ENCODE results near the gene APOBEC3A. TPM values are rescaled to one million over a fixed set of nuclear protein-coding genes. Genes with fewer than 3 reads are reported as not detected.
A peak's percentile ranks its signal among the peaks of the same experiment; 100 is the strongest.

APOBEC3A gene
- total RNA-seq, result not detected in 2 replicates

- Mint-ChIP-seq H3K9me3 (no peaks in the 10 kb centered on the region), H3K4me3 (ENCODE audit: low read depth) (no peak within 1 kb of the TSS), H3K27ac (no peak within 1 kb of the TSS), H3K27me3 (ENCODE audit: low read depth) (peaks cover 6% of the 10 kb centered on the region), H3K36me3 (ENCODE audit: low read depth) (no peaks in the 10 kb centered on the region), H3K4me1 (ENCODE audit: low read depth) (peaks cover 35% of the 10 kb centered on the region)
- DNase-seq (ENCODE audit: low spot score), result no peak
- intact Hi-C loops (cut with micrococcal nuclease), result no loop called here
These were observed at the start of gene APOBEC3A for GRCh38 chr22:38957046-38957770. APOBEC3A (plus strand) TSS chr22:38957609; CDS start chr22:38957692, 83 bp downstream.

DNA sequence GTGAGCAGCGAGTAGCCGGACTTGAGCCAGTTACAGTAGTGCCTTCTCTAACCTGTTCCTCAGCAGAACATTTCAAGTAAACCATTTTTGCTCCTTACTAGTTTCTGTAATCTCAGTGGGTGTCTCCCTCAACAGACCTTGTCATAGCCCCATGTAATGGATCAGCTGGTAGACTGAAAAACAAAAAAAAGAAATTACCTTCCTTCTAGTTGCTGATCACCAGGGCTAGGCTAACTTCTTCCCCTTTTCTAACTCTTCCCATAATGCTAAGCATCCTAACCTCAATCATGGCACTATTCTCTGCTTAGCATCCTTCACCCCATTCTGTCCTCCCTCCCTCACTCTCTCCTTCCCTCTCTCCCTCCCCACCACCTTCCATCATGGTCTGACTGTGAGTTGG lies 49.6 kb upstream of the APOBEC3A start:
- DNase-seq (ENCODE audit: low spot score), result no peak
- Mint-ChIP-seq H3K4me1 (ENCODE audit: low read depth) (no peaks in the 10 kb centered on the region), H3K9me3 (peaks cover 10% of the 10 kb centered on the region), H3K36me3 (ENCODE audit: low read depth) (no peaks in the 10 kb centered on the region), H3K27me3 (ENCODE audit: low read depth) (peaks cover 29% of the 10 kb centered on the region), H3K4me3 (ENCODE audit: low read depth) (no peak overlapping the region), H3K27ac (no peak overlapping the region)
- intact Hi-C loops (cut with micrococcal nuclease), result no loop called here

- Mint-ChIP-seq H3K27me3 (ENCODE audit: low read depth) (peaks cover 37% of the 10 kb centered on the region), H3K36me3 (ENCODE audit: low read depth) (no peaks in the 10 kb centered on the region), H3K9me3 (no peaks in the 10 kb centered on the region), H3K4me3 (ENCODE audit: low read depth) (no peak overlapping the region), H3K27ac (no peak overlapping the region), H3K4me1 (ENCODE audit: low read depth) (no peaks in the 10 kb centered on the region)
- intact Hi-C loops (cut with micrococcal nuclease), result no loop called here
- no peak for DNase-seq (ENCODE audit: low spot score)
These were observed 46.0 kb upstream of the APOBEC3A start for GRCh38 chr22:38911434-38911833.

- intact Hi-C loops (cut with micrococcal nuclease), result no loop called here
- DNase-seq (ENCODE audit: low spot score), result no peak
- Mint-ChIP-seq H3K36me3 (ENCODE audit: low read depth) (no peaks in the 10 kb centered on the region), H3K4me3 (ENCODE audit: low read depth) (no peak overlapping the region), H3K4me1 (ENCODE audit: low read depth) (no peaks in the 10 kb centered on the region), H3K9me3 (no peaks in the 10 kb centered on the region), H3K27ac (no peak overlapping the region), H3K27me3 (ENCODE audit: low read depth) (peaks cover 39% of the 10 kb centered on the region)
These were observed 37.7 kb upstream of the APOBEC3A start for GRCh38 chr22:38919631-38920190.

DNA sequence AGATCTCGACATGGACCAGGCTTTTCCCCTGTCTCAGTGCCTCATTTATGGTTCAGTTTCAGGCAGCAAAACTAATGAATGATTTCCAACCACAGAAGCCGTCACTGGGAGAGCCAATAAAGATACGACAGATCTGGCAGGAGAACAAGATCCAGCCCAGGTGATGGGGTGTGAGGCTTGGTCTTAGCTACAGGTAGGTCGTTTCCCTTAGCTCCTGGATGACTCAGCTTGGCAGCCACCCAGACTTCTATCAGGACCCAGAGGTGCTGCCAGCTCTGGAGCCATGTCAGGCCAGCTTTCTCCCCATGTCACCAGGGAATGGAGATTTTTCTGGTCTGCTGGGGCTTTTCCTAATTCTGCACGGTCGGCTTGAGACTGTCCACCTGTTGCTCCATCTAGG lies 36.3 kb upstream of the APOBEC3A start:
- peaks cover 41% of the 10 kb centered on the region for H3K27me3 Mint-ChIP-seq (ENCODE audit: low read depth)
- H3K27ac Mint-ChIP-seq, result no peak overlapping the region
- no peaks in the 10 kb centered on the region for H3K4me1 Mint-ChIP-seq (ENCODE audit: low read depth)
- H3K9me3 Mint-ChIP-seq, result no peaks in the 10 kb centered on the region
- DNase-seq (ENCODE audit: low spot score), result no peak
- intact Hi-C loops (cut with micrococcal nuclease), result no loop called here
- no peaks in the 10 kb centered on the region for H3K36me3 Mint-ChIP-seq (ENCODE audit: low read depth)
- no peak overlapping the region for H3K4me3 Mint-ChIP-seq (ENCODE audit: low read depth)

DNA sequence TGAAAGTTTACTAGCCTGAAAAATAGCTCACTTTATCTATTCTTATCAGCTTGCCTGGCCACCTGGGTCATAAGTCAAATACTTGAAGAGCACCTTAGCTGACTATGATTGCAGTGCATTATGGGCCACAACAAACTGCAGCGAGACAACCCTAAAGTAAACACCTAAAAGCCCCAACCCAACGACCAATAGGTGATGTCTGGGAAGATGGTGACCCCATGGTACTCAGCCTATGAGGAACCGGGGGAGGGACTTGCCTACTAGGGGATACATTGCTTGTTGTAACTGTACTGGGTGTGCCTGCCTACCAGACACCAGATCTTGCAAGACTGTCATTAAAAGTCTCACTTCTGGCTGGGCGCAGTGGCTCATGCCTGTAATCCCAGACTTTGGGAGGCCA lies 35.6 kb upstream of the APOBEC3A start:
- no peak for DNase-seq (ENCODE audit: low spot score)
- no peaks in the 10 kb centered on the region for H3K9me3 Mint-ChIP-seq
- intact Hi-C loops (cut with micrococcal nuclease), result no loop called here
- H3K27ac Mint-ChIP-seq, result no peak overlapping the region
- peaks cover 40% of the 10 kb centered on the region for H3K27me3 Mint-ChIP-seq (ENCODE audit: low read depth)
- no peaks in the 10 kb centered on the region for H3K4me1 Mint-ChIP-seq (ENCODE audit: low read depth)
- no peaks in the 10 kb centered on the region for H3K36me3 Mint-ChIP-seq (ENCODE audit: low read depth)
- H3K4me3 Mint-ChIP-seq (ENCODE audit: low read depth), result no peak overlapping the region

DNA sequence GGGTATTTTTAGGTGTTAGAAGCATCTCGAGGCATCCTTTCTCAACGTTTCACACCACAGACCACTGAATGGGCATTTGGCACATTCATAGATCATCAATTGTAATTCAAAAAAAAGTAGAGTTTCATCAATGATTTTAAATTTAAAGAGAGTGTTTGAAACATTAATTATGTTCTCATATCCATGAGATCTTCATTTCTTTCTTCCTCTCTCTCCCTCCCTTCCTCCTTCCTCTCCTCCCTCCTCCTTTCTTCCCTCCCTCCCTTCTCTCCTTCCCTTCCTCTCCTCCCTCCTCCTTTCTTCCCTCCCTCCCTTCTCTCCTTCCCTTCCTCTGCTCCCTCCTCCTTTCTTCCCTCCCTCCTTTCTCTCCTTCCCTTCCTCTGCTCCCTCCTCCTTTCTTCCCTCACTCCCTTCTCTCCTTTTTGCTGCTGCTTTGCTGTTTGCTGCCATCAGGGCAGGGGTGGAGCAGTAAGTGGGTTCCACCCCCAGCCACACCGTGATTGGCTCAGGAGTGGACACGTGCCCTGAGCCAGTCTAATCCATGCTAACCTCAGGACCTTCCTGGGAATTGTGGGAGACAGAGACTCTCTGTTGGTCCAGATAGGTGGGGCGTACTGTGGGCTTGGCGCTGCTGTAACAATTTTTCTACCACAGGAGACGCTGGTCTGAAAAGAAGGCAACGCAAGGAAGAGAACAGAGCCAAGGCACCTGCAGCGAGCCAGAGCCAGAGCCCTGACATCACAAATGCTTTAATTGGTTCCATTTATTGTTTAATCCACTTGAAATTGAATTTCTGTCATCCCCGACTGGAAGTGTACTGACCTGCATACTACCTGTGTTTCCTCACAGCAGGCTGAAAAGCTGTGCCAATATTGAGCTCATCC lies 33.7 kb upstream of the APOBEC3A start:
- peaks cover 4% of the 10 kb centered on the region for H3K4me1 Mint-ChIP-seq (ENCODE audit: low read depth)
- H3K36me3 Mint-ChIP-seq (ENCODE audit: low read depth), result no peaks in the 10 kb centered on the region
- intact Hi-C loops (cut with micrococcal nuclease), result no loop called here
- no peak for DNase-seq (ENCODE audit: low spot score)
- no peak overlapping the region for H3K4me3 Mint-ChIP-seq (ENCODE audit: low read depth)
- H3K27ac Mint-ChIP-seq, result no peak overlapping the region
- peaks cover 40% of the 10 kb centered on the region for H3K27me3 Mint-ChIP-seq (ENCODE audit: low read depth)
- no peaks in the 10 kb centered on the region for H3K9me3 Mint-ChIP-seq

GRCh38 chr22:38924347-38924952 lies 33.0 kb upstream of the APOBEC3A start:
- Mint-ChIP-seq H3K4me3 (ENCODE audit: low read depth) (no peak overlapping the region), H3K9me3 (no peaks in the 10 kb centered on the region), H3K36me3 (ENCODE audit: low read depth) (no peaks in the 10 kb centered on the region), H3K27me3 (ENCODE audit: low read depth) (peaks cover 39% of the 10 kb centered on the region), H3K27ac (no peak overlapping the region), H3K4me1 (ENCODE audit: low read depth) (peaks cover 4% of the 10 kb centered on the region)
- DNase-seq (ENCODE audit: low spot score), result no peak
- intact Hi-C loops (cut with micrococcal nuclease), result no loop called here

GRCh38 chr22:38925571-38926041 lies 31.8 kb upstream of the APOBEC3A start:
- Mint-ChIP-seq H3K9me3 (no peaks in the 10 kb centered on the region), H3K4me1 (ENCODE audit: low read depth) (peaks cover 4% of the 10 kb centered on the region), H3K36me3 (ENCODE audit: low read depth) (no peaks in the 10 kb centered on the region), H3K27ac (no peak overlapping the region), H3K4me3 (ENCODE audit: low read depth) (no peak overlapping the region), H3K27me3 (ENCODE audit: low read depth) (peaks cover 38% of the 10 kb centered on the region)
- no peak for DNase-seq (ENCODE audit: low spot score)
- intact Hi-C loops (cut with micrococcal nuclease), result loop anchor here (5.0 kb wide), 1 partner anchor 53 kb away; the partner anchor contains the start of gene CBX6

DNA sequence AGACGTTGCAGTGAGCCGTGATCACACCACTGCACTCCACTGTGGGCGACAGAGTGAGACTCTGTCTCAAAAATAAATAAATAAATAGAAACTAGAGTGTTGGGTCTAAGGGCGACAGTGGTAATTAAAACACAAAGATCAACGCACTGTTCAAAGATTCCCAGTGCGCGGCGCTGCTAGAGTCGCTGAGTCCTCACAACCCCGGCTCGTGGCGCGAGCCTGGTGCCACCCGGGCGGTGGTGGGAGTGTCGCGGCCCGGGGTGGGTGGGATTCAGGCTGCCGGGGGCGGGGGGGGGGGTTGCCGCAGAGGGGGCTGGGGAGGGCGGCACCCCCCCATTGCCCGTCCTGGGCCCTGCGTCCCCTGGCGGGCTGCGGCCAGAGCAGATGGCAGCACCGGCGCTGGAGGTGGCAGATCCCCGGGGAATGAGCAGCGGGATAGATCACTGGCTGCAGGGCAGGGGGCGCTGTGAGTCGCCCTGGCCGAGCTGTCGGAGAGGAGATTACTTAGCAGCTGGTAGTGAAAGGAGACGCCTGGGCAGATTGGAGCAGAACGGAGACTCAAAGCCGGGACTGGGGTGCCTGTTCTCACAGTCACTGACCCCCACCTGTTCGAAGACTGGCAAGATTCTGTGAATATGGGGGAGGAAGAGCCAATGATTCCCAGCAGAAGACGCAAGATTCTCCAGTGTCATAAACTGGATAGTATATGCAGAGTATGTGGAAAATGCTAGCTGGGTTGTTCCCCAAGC lies 30.2 kb upstream of the APOBEC3A start:
- DNase-seq (ENCODE audit: low spot score), result peak; percentile 28
- intact Hi-C loops (cut with micrococcal nuclease), result loop anchor here (5.0 kb wide), 1 partner anchor 55 kb away; the partner anchor contains the start of gene CBX6
- H3K27me3 Mint-ChIP-seq (ENCODE audit: low read depth), result peaks cover 38% of the 10 kb centered on the region
- H3K27ac Mint-ChIP-seq, result no peak overlapping the region
- H3K9me3 Mint-ChIP-seq, result no peaks in the 10 kb centered on the region
- peaks cover 4% of the 10 kb centered on the region for H3K4me1 Mint-ChIP-seq (ENCODE audit: low read depth)
- H3K4me3 Mint-ChIP-seq (ENCODE audit: low read depth), result no peak overlapping the region
- H3K36me3 Mint-ChIP-seq (ENCODE audit: low read depth), result no peaks in the 10 kb centered on the region

- H3K27me3 Mint-ChIP-seq (ENCODE audit: low read depth), result peaks cover 30% of the 10 kb centered on the region
- DNase-seq (ENCODE audit: low spot score), result no peak
- intact Hi-C loops (cut with micrococcal nuclease), result no loop called here
- H3K4me3 Mint-ChIP-seq (ENCODE audit: low read depth), result no peak overlapping the region
- peaks cover 7% of the 10 kb centered on the region for H3K4me1 Mint-ChIP-seq (ENCODE audit: low read depth)
- H3K9me3 Mint-ChIP-seq, result no peaks in the 10 kb centered on the region
- H3K36me3 Mint-ChIP-seq (ENCODE audit: low read depth), result no peaks in the 10 kb centered on the region
- H3K27ac Mint-ChIP-seq, result no peak overlapping the region
These were observed 26.9 kb upstream of the APOBEC3A start for GRCh38 chr22:38930512-38930911.

DNA sequence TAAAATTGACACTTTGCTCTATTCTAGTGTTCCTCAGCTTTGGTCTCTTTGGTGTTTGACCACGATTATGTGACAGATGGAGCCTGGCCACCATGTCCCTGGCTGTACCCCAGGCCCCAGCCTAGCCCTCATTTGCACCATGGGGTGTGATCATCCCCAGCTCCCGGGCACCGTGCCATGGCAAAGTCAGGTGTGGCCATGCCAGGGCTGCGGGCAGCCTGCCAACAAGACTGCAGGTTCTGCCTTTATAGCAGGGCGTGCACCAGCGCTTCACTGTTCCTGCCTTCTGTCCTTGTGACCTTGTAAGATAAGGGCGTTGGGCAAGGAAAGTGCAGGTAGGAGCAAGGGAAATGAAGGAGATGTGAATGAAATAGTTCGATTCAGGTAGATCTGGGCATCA lies 22.4 kb upstream of the APOBEC3A start:
- Mint-ChIP-seq H3K27me3 (ENCODE audit: low read depth) (peaks cover 43% of the 10 kb centered on the region), H3K27ac (no peak overlapping the region), H3K4me1 (ENCODE audit: low read depth) (peaks cover 5% of the 10 kb centered on the region), H3K9me3 (no peaks in the 10 kb centered on the region), H3K4me3 (ENCODE audit: low read depth) (no peak overlapping the region), H3K36me3 (ENCODE audit: low read depth) (no peaks in the 10 kb centered on the region)
- no peak for DNase-seq (ENCODE audit: low spot score)
- intact Hi-C loops (cut with micrococcal nuclease), result no loop called here

All from activated T-helper 2 cell treated with anti-CD3 and anti-CD28 coated beads, Interferon-gamma antibody, Interleukin-2, Interleukin-4, amounts not matched to agents 10 μg/mL and 5 μg/mL and 100 μg/mL, durations not matched to agents 14 hours and 24 hours and 36 hours (primary cell).